ENCODE results near the gene MMP17.

Gene MMP17

GRCh38 chr12:131810726-131811125 is 17.5 kb upstream of the MMP17 start:
- DNase-seq (ENCODE audit: low spot score), result no peak
- no peak for TF ChIP-seq CTCF (IDR thresholded peaks at IDR 0.05; ENCODE audit: extremely low read depth, missing control alignments)

DNA sequence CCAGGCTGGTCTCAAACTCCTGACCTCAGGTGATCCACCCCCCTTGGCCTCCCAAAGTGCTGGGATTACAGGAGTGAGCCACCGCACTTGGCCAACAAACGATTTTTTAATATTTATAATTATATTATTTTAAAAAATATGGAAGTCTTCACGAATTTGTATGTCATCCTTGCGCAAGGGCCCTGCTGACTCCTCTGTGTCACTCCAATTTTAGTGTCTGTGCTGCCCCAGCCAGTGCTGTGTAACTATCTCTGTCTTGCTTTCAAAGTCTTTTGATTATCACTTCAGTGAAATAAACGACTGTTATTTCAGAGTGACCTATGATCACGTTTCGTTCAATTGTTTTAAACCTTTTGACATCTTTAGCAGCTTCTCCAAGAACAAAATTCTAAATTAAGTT is 13.1 kb upstream of the MMP17 start:
- no peak for TF ChIP-seq CTCF (IDR thresholded peaks at IDR 0.05; ENCODE audit: extremely low read depth, missing control alignments)
- no peak for DNase-seq (ENCODE audit: low spot score)

DNA sequence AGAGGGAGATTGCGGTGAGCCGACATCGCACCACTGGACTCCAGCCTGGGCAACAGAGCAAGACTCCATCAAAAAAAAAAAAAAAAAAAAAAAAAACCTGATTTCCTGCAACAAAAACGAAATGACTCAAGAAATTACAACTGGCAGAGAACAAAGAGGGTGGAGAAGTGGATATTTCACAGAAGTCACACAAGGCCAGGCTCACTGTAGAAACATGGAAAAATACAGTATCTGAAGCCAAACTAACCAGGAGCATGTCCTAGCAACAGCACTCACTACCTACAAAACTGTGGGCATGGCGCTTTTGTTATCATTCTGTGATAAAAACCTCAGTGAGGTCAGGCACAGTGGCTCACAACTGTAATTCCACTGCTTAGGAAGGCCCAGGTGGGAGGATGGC is 11.7 kb upstream of the MMP17 start:
- no peak for TF ChIP-seq CTCF (IDR thresholded peaks at IDR 0.05; ENCODE audit: extremely low read depth, missing control alignments)
- no peak for DNase-seq (ENCODE audit: low spot score)

DNA sequence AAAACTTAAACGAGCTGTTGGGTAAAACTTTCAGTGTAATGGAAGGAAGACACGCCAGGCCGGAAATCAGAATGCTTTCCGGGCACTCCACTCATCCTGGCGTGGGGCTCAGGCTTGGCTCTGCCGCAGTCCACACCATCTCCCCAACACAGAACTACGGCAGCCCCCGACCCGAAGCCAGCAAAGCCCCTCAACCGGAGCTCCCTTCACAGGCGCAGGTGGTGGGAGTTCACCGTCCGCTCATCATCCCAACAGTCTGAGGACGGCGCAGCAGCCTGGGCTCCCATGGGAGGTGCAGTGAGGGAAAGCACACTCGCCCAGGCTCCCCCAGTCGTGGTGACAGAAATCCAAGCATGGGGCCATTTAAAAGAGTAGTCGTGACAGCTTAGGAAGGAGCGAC is 11.0 kb upstream of the MMP17 start:
- DNase-seq (ENCODE audit: low spot score), result no peak
- no peak for TF ChIP-seq CTCF (IDR thresholded peaks at IDR 0.05; ENCODE audit: extremely low read depth, missing control alignments)

GRCh38 chr12:131818821-131819585 is 9.2 kb upstream of the MMP17 start:
- TF ChIP-seq CTCF (IDR thresholded peaks at IDR 0.05; ENCODE audit: extremely low read depth, missing control alignments), result no peak
- DNase-seq (ENCODE audit: low spot score), result no peak

GRCh38 chr12:131824450-131824849 is 3.7 kb upstream of the MMP17 start:
- TF ChIP-seq CTCF (IDR thresholded peaks at IDR 0.05; ENCODE audit: extremely low read depth, missing control alignments), result no peak

DNA sequence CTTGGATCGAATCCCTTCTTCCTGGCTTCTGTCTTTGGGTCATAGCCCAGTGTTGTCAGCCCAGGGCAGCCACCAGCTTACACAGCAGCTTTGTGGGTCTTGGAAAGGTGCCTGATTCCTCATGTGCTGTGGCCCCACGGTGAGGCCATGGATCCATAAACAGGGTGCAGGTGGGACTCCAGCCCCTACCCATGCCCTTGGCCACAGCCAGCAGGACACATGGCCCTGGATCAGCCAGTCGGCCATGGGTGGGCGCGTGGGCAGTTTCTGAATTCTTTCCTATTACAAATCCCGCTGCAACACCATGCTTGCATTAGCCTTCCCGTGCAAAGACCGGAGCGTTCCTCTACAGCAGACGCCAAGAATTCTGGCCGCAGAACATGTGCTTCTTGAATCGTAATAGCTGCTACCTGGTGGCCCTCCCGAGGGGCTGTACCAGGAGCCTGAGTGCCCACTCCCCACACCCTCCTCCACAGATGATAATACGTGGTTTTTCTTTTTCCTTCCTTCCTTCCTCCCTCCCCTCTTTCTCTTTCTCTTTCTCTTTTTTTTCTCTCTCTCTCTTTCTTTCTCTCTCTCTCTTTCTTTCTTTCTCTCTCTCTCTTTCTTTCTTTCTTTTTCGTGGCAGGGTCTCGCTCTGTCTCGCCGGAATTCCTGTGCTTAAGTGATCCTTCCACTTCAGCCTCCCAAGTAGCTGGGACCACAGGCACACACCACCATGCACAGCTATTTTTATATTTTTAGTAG is 2.9 kb upstream of the MMP17 start:
- DNase-seq (ENCODE audit: low spot score), result no peak
- TF ChIP-seq CTCF (IDR thresholded peaks at IDR 0.05; ENCODE audit: extremely low read depth, missing control alignments), result no peak

More at GRCh38 chr12:131824450-131824849, 3.7 kb upstream of the MMP17 start:
- DNase-seq (ENCODE audit: low spot score), result no peak
